ENCODE results near the gene MYADML2.

The MYADML2 gene

GRCh38 chr17:81899514-81900166 is 47.4 kb downstream of the MYADML2 start:
- DNase-seq (ENCODE audit: low read depth): no peak

- DNase-seq (ENCODE audit: low read depth): no peak
Observed at GRCh38 chr17:81898885-81899284, 48.1 kb downstream of the MYADML2 start.

- DNase-seq (ENCODE audit: low read depth): no peak
Observed at GRCh38 chr17:81898029-81898866, 48.8 kb downstream of the MYADML2 start.

DNA sequence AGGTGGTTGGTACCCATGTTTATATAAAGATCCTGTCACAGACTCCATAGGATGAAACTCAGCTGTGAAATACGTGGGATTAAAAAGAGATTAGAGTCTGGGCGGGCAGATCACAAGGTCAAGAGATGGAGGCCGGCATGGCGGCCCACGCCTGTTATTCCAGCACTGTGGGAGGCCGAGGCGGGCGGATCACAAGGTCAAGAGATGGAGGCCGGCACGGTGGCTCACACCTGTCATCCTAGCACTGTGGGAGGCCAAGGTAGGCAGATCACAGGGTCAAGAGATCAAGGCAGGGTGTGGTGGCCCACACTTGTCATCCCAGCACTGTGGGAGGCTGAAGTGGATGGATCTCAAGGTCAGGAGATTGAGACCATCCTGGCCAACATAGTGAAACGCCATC is 51.6 kb downstream of the MYADML2 start:
- DNase-seq (ENCODE audit: low read depth): no peak

GRCh38 chr17:81891303-81891552 is 55.8 kb downstream of the MYADML2 start:
- DNase-seq (ENCODE audit: low read depth): no peak

DNA sequence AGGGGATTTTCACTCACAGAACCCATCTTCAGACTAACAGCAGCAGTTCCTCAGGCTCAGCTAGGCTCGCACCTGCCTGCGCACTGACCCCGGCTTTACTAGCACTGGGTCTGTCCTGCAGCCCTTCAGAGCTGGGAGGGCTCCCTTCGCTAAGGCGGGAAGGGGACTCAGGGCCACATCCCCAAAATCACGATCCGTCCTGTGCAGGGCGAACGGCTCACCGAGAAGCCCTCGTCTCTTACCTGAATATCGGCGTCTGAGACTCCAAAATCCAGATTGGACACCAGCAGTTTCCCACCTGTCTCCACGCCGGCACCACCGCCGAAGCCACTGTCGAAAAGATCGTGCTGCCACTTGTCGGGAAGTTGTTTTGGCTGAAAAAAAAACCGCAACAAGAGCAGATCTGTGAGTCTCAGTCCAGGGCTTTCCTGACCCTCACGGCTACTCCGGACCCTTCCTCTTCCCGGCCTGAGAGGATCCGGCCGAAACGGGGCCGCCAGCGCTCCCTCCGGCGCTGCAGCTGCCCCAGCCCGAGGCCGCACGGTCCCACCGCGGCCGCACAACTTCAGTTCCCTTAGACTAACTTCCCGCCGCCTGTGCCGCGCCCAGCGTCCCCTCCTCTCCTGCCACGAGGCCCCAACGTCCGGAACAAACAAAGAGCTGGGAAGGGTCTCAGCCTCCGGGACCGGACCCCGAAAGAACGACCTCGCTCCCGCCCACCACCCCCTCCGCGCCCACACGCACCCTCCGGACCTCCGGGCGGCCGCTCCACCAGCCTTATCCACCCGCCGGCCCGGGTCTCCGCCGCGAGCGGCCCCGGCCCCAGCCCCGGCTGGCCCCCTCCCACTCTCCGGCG is 56.4 kb downstream of the MYADML2 start:
- no peak for DNase-seq (ENCODE audit: low read depth)

All from CMK (cell line).